Limb (tissue), 2 donors: ENCODE data around the gene SELENOW.

Experiments
- DNase-seq, 2 donors: peaks; one replicate each; pipeline ENCODE4 v3.0.0-alpha.2; 2016; ENCODE audit errors: extremely low spot score in 2 of 2

The SELENOW gene

GRCh38 chr19:47820410-47820809 lies 41.9 kb downstream of the SELENOW start:
- no peak for DNase-seq

GRCh38 chr19:47821460-47822020 lies 43.0 kb downstream of the SELENOW start, which contains the start of gene CRX:
Gene CRX (plus strand): TSS chr19:47821937. CDS start chr19:47834444, 12,507 bp downstream.
- DNase-seq = no peak

- DNase-seq = no peak
These were observed 45.9 kb downstream of the SELENOW start for GRCh38 chr19:47824396-47824795.

- DNase-seq = no peak
These were observed 48.3 kb downstream of the SELENOW start for GRCh38 chr19:47826800-47827199.

GRCh38 chr19:47832723-47833122 lies 54.2 kb downstream of the SELENOW start:
- no peak for DNase-seq
